IgD-negative memory B cell (primary cell): ENCODE results near the gene CASP5. TPM values are rescaled to one million over a fixed set of nuclear protein-coding genes. Genes with fewer than 3 reads are reported as not detected.
A peak's percentile ranks its signal among the peaks of the same experiment; 100 is the strongest.

ENCODE experiments used
- H3K27ac Mint-ChIP-seq, 3 donors: one replicate each; pipeline ENCODE4 v1.8.0; 2020 to 2022; ENCODE audit warnings: mild to moderate bottlenecking in 3 of 3, mixed read lengths in 3 of 3, moderate library complexity in 1 of 3
- H3K27me3 Mint-ChIP-seq: one replicate; pipeline ENCODE4 v1.8.0; 2021; ENCODE audit warnings: mixed read lengths
- H3K36me3 Mint-ChIP-seq: one replicate; pipeline ENCODE4 v1.8.0; 2020; ENCODE audit warnings: mild to moderate bottlenecking, mixed read lengths
- H3K4me1 Mint-ChIP-seq, 3 donors: one replicate each; pipeline ENCODE4 v1.8.0; 2020 to 2022; ENCODE audit warnings: mixed read lengths in 3 of 3, mild to moderate bottlenecking in 1 of 3
- H3K4me3 Mint-ChIP-seq, 4 donors: one replicate each; pipeline ENCODE4 v1.8.0; 2020 to 2022; ENCODE audit warnings: mild to moderate bottlenecking in 4 of 4, mixed read lengths in 4 of 4, moderate library complexity in 3 of 4
- H3K9me3 Mint-ChIP-seq, 3 donors: one replicate each; pipeline ENCODE4 v1.8.0; 2020 to 2021; ENCODE audit warnings: mixed read lengths in 3 of 3, mild to moderate bottlenecking in 1 of 3
- polyA plus RNA-seq: library from polyadenylated mRNA; unstranded; fragments of 300-500 nt; fragmentation: Illumina TruSeq; gene quantifications from one replicate; pipeline ENCODE4 v1.2.3, GENCODE V29; 2021

Gene CASP5
- polyA plus RNA-seq, 1 donor from 2014 or later = 0.45 TPM

DNA sequence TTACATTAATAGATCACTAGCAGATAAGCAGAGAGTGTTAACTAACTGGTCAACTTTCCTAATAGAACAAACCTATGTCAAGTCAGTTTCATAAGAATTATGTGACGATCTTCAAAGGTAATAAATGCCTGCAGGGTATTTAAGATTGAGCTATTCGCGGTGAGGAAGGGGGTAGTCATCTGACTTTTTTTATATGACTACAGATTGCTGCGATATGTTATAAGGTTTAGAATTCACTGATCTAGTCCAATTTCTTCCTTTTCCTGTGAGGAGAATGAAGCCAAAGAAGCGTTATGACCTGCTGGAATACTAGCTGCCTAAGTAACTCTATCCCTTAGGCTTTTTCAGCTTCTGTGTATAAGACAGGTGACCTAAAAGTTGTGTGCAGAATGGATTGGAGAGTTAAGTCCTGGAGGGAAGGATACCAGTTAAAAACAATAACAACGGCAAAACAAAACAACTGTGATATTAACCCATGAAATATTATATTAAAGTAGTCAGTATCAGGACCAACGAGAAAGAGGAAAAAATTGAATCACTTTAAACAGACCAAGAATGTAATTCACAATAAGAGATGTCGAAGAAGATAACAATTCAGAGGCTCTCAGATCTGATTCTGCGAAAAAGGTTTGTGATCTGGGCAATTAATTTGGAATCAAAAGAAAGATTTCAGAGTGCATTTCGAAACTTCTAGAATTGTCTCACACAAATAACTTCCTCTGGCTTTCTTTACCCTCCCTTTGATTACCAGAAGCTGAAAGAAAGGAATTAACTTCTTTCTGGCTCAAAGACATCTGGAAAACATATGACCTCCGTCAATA, 55.2 kb downstream of the CASP5 start:
- H3K27me3 Mint-ChIP-seq = no peaks in the 10 kb centered on the region
- peaks cover 30 to 42% (median 32%) of the 10 kb centered on the region in 3 donors for H3K4me1 Mint-ChIP-seq
- peak overlapping the region; percentile 94 to 99 (median 98) for H3K4me3 Mint-ChIP-seq
- H3K9me3 Mint-ChIP-seq = peaks cover 2 to 3% (median 3%) of the 10 kb centered on the region in 3 donors
- peak overlapping the region; percentile 81 to 98 (median 97) for H3K27ac Mint-ChIP-seq
- H3K36me3 Mint-ChIP-seq = peaks cover 19% of the 10 kb centered on the region

DNA sequence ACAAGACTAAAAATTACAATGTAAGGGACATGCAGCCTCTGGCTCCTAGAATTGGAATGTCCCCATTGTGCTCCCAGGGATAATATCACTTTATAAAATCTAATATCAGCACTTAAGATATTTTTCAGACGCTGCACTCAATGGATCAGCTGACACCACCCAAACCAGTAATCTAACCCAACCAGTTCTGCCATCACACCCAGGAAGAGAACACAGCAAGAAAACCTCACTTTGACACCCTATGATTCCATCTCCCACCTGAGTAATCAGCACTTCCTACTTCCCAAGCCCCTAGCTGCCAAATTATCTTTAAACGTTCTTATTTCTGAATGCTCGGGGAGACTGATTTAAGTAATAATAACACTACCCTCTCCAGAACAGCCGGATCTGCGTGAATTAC, 57.2 kb downstream of the CASP5 start:
- H3K4me3 Mint-ChIP-seq = peak overlapping the region in 2 of 4 donors; percentile 85 to 99
- peaks cover 36 to 57% (median 41%) of the 10 kb centered on the region in 3 donors for H3K4me1 Mint-ChIP-seq
- H3K27ac Mint-ChIP-seq = peak overlapping the region in 2 of 3 donors; percentile 18 to 68
- no peaks in the 10 kb centered on the region for H3K27me3 Mint-ChIP-seq
- peaks cover 22% of the 10 kb centered on the region for H3K36me3 Mint-ChIP-seq
- H3K9me3 Mint-ChIP-seq = no peaks in the 10 kb centered on the region

GRCh38 chr11:104964247-104964646, 58.7 kb downstream of the CASP5 start:
- H3K9me3 Mint-ChIP-seq = no peaks in the 10 kb centered on the region
- H3K36me3 Mint-ChIP-seq = peaks cover 25% of the 10 kb centered on the region
- no peaks in the 10 kb centered on the region for H3K27me3 Mint-ChIP-seq
- peaks cover 46 to 66% (median 51%) of the 10 kb centered on the region in 3 donors for H3K4me1 Mint-ChIP-seq
- no peak overlapping the region for H3K27ac Mint-ChIP-seq
- no peak overlapping the region for H3K4me3 Mint-ChIP-seq

GRCh38 chr11:104962852-104963251, 60.1 kb downstream of the CASP5 start:
- peaks cover 47 to 69% (median 58%) of the 10 kb centered on the region in 3 donors for H3K4me1 Mint-ChIP-seq
- H3K27ac Mint-ChIP-seq = peak overlapping the region in 1 of 3 donors; percentile 36

DNA sequence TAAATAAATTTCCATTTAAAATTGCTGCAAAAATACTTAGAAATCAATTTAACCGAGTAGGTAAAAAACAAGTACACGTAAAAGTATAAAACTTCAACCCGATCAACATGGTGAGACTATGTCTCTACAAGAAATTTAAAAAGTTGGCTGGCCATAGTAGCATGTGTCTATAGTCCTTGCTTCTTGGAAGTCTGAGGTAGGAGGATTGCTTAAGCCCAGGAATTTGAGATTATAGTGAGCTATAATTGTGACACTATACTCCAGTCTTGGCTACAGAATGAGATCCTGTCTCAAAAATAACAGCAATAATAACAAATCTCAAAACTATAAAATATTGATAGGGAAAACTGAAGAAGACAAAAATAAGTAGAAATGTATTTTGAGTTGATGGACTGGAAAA, 65.7 kb downstream of the CASP5 start:
- no peak overlapping the region for H3K27ac Mint-ChIP-seq

More at GRCh38 chr11:104962852-104963251, 60.1 kb downstream of the CASP5 start:
- peaks cover 32% of the 10 kb centered on the region for H3K36me3 Mint-ChIP-seq
- H3K4me3 Mint-ChIP-seq = peak overlapping the region in 1 of 4 donors; percentile 64
- no peaks in the 10 kb centered on the region for H3K9me3 Mint-ChIP-seq
- no peaks in the 10 kb centered on the region for H3K27me3 Mint-ChIP-seq

GRCh38 chr11:104956528-104956927, 66.4 kb downstream of the CASP5 start:
- H3K4me3 Mint-ChIP-seq = peak overlapping the region in 1 of 4 donors; percentile 9
- H3K9me3 Mint-ChIP-seq = no peaks in the 10 kb centered on the region
- peaks cover 16% of the 10 kb centered on the region for H3K36me3 Mint-ChIP-seq
- H3K27me3 Mint-ChIP-seq = no peaks in the 10 kb centered on the region
- no peak overlapping the region for H3K27ac Mint-ChIP-seq
- peaks cover 44 to 49% (median 44%) of the 10 kb centered on the region in 3 donors for H3K4me1 Mint-ChIP-seq

More for the DNA sequence above, 65.7 kb downstream of the CASP5 start:
- H3K4me3 Mint-ChIP-seq = peak overlapping the region in 1 of 4 donors; percentile 81
- H3K4me1 Mint-ChIP-seq = peaks cover 45 to 54% (median 51%) of the 10 kb centered on the region in 3 donors
- H3K9me3 Mint-ChIP-seq = no peaks in the 10 kb centered on the region
- no peaks in the 10 kb centered on the region for H3K27me3 Mint-ChIP-seq
- peaks cover 13% of the 10 kb centered on the region for H3K36me3 Mint-ChIP-seq

DNA sequence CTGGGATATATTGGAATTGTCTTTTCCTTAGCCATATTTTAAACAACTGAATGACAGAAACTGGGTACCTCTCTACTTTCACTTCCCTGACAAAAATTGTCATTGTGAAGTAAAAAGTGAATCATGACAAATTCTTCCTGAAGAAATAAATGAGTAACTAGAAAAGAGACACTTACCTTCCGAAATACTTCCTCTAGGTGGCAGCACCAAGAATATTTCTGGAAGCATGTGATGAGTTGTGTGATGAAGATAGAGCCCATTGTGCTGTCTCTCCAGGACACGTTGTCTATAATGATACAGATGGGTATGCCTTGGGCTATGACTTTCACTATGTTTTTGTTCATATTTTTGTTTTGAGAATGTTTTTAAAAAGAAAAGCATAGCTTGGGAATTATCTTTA, 76.1 kb downstream of the CASP5 start:
- Mint-ChIP-seq H3K36me3 (peaks cover 15% of the 10 kb centered on the region), H3K27me3 (no peaks in the 10 kb centered on the region), H3K9me3 (peaks cover 0 to 2% (median 0%) of the 10 kb centered on the region in 3 donors), H3K4me1 (peaks cover 5 to 15% (median 12%) of the 10 kb centered on the region in 3 donors), H3K27ac (no peak overlapping the region), H3K4me3 (no peak overlapping the region)

Other genes starting within 250 kb of the CASP5 start
- not detected for gene CASP12, start 124.7 kb downstream of the CASP5 start, polyA plus RNA-seq
- gene CASP4, start 54.6 kb downstream of the CASP5 start, polyA plus RNA-seq = 105 TPM
- gene CASP1, start 12.0 kb upstream of the CASP5 start, polyA plus RNA-seq = 75.2 TPM
- gene CARD16, start 22.2 kb upstream of the CASP5 start, polyA plus RNA-seq = 173 TPM
- gene CARD18, start 116.6 kb upstream of the CASP5 start, polyA plus RNA-seq = not detected